ENCODE measurements around the gene CCNE1. TPM values are rescaled to one million over a fixed set of nuclear protein-coding genes. Genes with fewer than 3 reads are reported as not detected.

The CCNE1 gene
- total and polyA plus RNA-seq, 10 of the 15 experiments (the other 5 are each of a cell fraction or from before 2014, with no cell fraction given), result 6.3 to 44.2 (median 35.8) TPM

- no peak overlapping the region for H3K9ac ChIP-seq (ENCODE audit: control insufficient read depth, insufficient read depth, low read length)
- no peak for ATAC-seq
- BruUV-seq (replicated peaks), result no TSS peak
- H3K27me3 ChIP-seq (replicated peaks in 1 of 2; ENCODE audit: control insufficient read depth in 2 of 2, insufficient read depth in 2 of 2, low read length in 1 of 2), result no peaks in the 10 kb centered on the region
- H3K4me1 ChIP-seq (ENCODE audit: control insufficient read depth, insufficient read depth, low read length), result no peaks in the 10 kb centered on the region
- CTCF ChIA-PET, result interaction anchor here (1.0 to 1.9 kb wide), 3 partner anchors 12 to 100 kb away, joined by 3 to 5 read pairs (median 3); no protein-coding TSS in a partner anchor
- intact Hi-C loops (cut with micrococcal nuclease; ENCODE audit: unreplicated experiment) (loop anchor here (5.0 to 10.0 kb wide), 2 partner anchors 80 to 882 kb away; no protein-coding TSS in a partner anchor), in situ Hi-C loops (cut with MboI) (loop anchor here (5.0 kb wide), 1 partner anchor 100 kb away; no protein-coding TSS in a partner anchor)
- H3K4me3 ChIP-seq, result no peak overlapping the region
- H4K20me1 ChIP-seq (ENCODE audit: control insufficient read depth, insufficient read depth), result no peaks in the 10 kb centered on the region
- no peaks in the 10 kb centered on the region for H3K79me2 ChIP-seq (ENCODE audit: control insufficient read depth, insufficient read depth, low read length)
- no peak for DNase-seq (ENCODE audit: low read depth, low spot score)
- H3K4me2 ChIP-seq (ENCODE audit: control insufficient read depth, insufficient read depth), result no peak overlapping the region
- SMC1A ChIA-PET (ENCODE audit: uncharacterized antibody, unreplicated experiment), result interaction anchor here (0.5 kb wide), 1 partner anchor 21 kb away, joined by 3 read pairs; no protein-coding TSS in a partner anchor
- H2AFZ ChIP-seq (ENCODE audit: control insufficient read depth, low read depth, low read length), result no peak overlapping the region
- RAD21 ChIA-PET (ENCODE audit: unreplicated experiment), result no interaction called here
- POLR2A ChIA-PET, result no interaction called here
- no peaks in the 10 kb centered on the region for H3K9me3 ChIP-seq (replicated peaks; ENCODE audit: control insufficient read depth, insufficient read depth, low read length)
- TF ChIP-seq RUNX3 (IDR thresholded peaks at IDR 0.05; ENCODE audit: low read length), result no peak
- no peak for TF ChIP-seq RAD21 (IDR thresholded peaks at IDR 0.05; ENCODE audit: insufficient read depth, low read depth, low read length)
- no peak for TF ChIP-seq ZBTB40 (IDR thresholded peaks at IDR 0.05; ENCODE audit: borderline replicate concordance)
- TF ChIP-seq, protein P1, sequence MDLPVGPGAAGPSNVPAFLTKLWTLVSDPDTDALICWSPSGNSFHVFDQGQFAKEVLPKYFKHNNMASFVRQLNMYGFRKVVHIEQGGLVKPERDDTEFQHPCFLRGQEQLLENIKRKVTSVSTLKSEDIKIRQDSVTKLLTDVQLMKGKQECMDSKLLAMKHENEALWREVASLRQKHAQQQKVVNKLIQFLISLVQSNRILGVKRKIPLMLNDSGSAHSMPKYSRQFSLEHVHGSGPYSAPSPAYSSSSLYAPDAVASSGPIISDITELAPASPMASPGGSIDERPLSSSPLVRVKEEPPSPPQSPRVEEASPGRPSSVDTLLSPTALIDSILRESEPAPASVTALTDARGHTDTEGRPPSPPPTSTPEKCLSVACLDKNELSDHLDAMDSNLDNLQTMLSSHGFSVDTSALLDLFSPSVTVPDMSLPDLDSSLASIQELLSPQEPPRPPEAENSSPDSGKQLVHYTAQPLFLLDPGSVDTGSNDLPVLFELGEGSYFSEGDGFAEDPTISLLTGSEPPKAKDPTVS (IDR thresholded peaks at IDR 0.05; ENCODE audit: low read depth, low read length), result no peak
- no peak for TF ChIP-seq SRF (IDR thresholded peaks at IDR 0.05; ENCODE audit: low read depth in 2 of 2, low read length in 2 of 2)
- TF ChIP-seq RAD51 (IDR thresholded peaks at IDR 0.05), result no peak
- TF ChIP-seq POLR2A (IDR thresholded peaks at IDR 0.05; ENCODE audit: low read depth, low read length), result no peak
- no peak for TF ChIP-seq E2F4 (IDR thresholded peaks at IDR 0.05; ENCODE audit: low read depth, low read length)
- TF ChIP-seq ASH2L (IDR thresholded peaks at IDR 0.05; ENCODE audit: borderline replicate concordance, low read depth), result no peak
- no peak for TF ChIP-seq GABPA (IDR thresholded peaks at IDR 0.05; ENCODE audit: low read depth)
- TF ChIP-seq DPF2 (IDR thresholded peaks at IDR 0.05), result no peak
- TF ChIP-seq, protein P2, sequence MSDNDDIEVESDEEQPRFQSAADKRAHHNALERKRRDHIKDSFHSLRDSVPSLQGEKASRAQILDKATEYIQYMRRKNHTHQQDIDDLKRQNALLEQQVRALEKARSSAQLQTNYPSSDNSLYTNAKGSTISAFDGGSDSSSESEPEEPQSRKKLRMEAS (IDR thresholded peaks at IDR 0.05; ENCODE audit: low read depth, low read length), result no peak
- H3K36me3 ChIP-seq (ENCODE audit: control insufficient read depth in 2 of 2, insufficient read depth in 2 of 2, low read length in 1 of 2), result no peaks in the 10 kb centered on the region
- no peak overlapping the region for H3K27ac ChIP-seq (ENCODE audit: control insufficient read depth, insufficient read depth)
- whole genome bisulfite sequencing (ENCODE audit: insufficient coverage, insufficient replicate concordance, low lambda C conversion rate, missing lambda C conversion rate), result 26% methylated on average over 6 of the region's 6 CpGs
- no peak for FAIRE-seq
Measured at GRCh38 chr19:29772696-29773095, 39.1 kb upstream of the CCNE1 start.
